ENCODE measurements around the gene SLC29A2.
A peak's percentile ranks its signal among the peaks of the same experiment; 100 is the strongest.

SLC29A2 gene

GRCh38 chr11:66409226-66409625 is 37.7 kb upstream of the SLC29A2 start:
- in situ Hi-C loops (cut with MboI; ENCODE audit: low pct_unique_long_range_greater_than_20kb, low sequenced_read_pairs, unreplicated experiment) = loop anchor here (10.0 to 25.0 kb wide), 2 partner anchors 66 to 278 kb away; partner anchors contain the start of gene RBM4B
- DNase-seq (ENCODE audit: low spot score) = no peak
- TF ChIP-seq, protein P1, sequence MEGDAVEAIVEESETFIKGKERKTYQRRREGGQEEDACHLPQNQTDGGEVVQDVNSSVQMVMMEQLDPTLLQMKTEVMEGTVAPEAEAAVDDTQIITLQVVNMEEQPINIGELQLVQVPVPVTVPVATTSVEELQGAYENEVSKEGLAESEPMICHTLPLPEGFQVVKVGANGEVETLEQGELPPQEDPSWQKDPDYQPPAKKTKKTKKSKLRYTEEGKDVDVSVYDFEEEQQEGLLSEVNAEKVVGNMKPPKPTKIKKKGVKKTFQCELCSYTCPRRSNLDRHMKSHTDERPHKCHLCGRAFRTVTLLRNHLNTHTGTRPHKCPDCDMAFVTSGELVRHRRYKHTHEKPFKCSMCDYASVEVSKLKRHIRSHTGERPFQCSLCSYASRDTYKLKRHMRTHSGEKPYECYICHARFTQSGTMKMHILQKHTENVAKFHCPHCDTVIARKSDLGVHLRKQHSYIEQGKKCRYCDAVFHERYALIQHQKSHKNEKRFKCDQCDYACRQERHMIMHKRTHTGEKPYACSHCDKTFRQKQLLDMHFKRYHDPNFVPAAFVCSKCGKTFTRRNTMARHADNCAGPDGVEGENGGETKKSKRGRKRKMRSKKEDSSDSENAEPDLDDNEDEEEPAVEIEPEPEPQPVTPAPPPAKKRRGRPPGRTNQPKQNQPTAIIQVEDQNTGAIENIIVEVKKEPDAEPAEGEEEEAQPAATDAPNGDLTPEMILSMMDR (IDR thresholded peaks at IDR 0.05; ENCODE audit: extremely low read depth, insufficient read depth, missing control alignments) = no peak

DNA sequence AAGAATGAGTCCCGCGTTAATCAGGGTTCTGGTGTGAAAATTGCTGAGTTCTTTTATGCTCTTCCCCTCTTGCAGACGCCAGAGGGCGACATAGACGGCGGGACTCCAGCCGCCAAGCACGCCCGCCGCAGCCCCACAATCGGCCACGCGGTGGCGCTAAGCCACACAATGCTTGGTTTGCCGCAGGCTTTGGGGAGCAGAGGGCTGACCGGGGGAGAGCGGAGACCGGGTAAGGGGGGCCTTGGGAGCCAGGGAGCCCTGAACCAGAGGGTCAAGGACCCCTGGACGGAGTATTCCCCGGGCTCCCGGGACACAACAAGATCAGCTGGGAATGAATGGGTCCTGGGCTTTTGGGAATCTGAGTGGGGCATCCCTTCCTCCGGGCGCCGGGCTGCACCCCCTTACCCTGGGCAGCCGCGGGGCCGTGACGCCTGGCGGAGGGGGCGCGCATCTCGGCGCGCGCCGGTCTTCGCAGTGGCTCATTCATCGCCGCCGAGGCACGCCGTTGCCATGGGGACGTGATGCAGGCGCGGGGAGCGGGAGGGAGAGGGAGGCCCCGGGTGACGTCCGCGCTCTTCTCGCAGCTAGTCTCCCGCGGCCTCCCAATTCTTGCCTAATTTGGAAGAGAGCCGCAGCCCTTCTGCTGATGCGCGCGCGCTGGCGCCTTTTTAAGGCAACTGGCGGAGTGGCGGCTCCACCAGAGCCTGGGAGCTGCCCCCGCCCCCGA is 37.1 kb upstream of the SLC29A2 start:
- TF ChIP-seq, protein P1 (IDR thresholded peaks at IDR 0.05; ENCODE audit: extremely low read depth, insufficient read depth, missing control alignments) = peak; percentile 100
- DNase-seq (ENCODE audit: low spot score) = peak; percentile 97
- in situ Hi-C loops (cut with MboI; ENCODE audit: low pct_unique_long_range_greater_than_20kb, low sequenced_read_pairs, unreplicated experiment) = loop anchor here (10.0 to 25.0 kb wide), 2 partner anchors 66 to 279 kb away; partner anchors contain the start of gene RBM4B

DNA sequence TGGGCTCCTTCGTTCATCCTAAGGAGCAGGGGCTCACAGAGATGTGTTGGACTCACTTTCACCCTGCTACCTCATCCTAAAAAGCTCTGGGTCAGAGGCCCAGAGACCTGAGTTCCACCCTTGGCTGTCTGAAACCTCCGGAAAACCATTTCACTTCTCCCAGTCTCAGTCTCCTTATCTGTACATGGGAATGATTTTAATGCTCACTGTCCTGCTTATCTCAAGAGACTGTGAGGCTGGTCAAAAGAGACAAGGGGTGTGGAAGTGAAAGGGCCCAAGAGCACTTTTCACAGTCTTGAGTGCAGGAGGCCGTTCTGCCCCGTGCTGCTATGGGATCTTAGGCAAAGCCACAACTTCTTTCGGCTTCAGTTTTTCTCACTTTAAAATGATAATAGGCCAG is 36.1 kb upstream of the SLC29A2 start:
- no peak for DNase-seq (ENCODE audit: low spot score)
- TF ChIP-seq, protein P1 (IDR thresholded peaks at IDR 0.05; ENCODE audit: extremely low read depth, insufficient read depth, missing control alignments) = no peak
- in situ Hi-C loops (cut with MboI; ENCODE audit: low pct_unique_long_range_greater_than_20kb, low sequenced_read_pairs, unreplicated experiment) = loop anchor here (10.0 to 25.0 kb wide), 2 partner anchors 67 to 280 kb away; partner anchors contain the start of gene RBM4B

DNA sequence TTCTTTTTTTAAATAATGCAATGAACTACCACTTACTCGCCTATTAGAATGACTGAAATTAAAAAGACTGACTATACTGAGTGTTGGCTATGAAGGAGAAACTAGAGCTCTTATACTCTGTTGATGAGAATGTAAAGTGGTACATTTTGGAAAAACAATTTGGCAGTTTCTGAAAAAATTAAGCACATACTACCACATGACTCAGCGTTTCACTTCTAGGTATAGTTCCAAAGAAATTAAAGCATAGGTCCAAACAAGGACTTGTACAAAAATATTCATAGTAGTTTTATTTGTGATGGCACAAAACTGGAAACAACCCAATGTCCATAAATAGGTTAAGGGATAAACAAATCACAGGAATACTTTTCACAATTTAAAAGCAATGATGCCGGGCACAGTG is 22.4 kb upstream of the SLC29A2 start:
- in situ Hi-C loops (cut with MboI; ENCODE audit: low pct_unique_long_range_greater_than_20kb, low sequenced_read_pairs, unreplicated experiment) = no loop called here
- no peak for DNase-seq (ENCODE audit: low spot score)
- TF ChIP-seq, protein P1 (IDR thresholded peaks at IDR 0.05; ENCODE audit: extremely low read depth, insufficient read depth, missing control alignments) = no peak

DNA sequence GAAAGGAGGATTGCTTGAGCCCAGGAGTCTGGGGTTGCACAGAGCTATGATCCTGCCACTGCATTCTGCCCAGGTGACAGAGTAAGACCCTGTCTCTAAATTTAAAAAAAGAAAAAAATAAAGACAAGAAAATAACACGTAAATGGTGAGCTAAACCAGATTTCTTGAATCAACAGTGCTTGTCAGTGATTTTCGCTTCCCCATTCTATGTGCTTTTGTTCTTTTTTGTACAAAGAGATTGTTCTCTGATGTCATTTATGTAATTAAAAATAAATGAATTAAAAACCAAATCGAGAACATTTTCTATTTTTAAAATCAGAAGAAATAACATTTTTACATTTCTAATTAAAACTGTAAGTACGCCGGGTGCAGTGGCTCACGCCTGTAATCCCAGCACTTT is 19.8 kb upstream of the SLC29A2 start:
- in situ Hi-C loops (cut with MboI; ENCODE audit: low pct_unique_long_range_greater_than_20kb, low sequenced_read_pairs, unreplicated experiment) = no loop called here
- DNase-seq (ENCODE audit: low spot score) = peak; percentile 20
- TF ChIP-seq, protein P1 (IDR thresholded peaks at IDR 0.05; ENCODE audit: extremely low read depth, insufficient read depth, missing control alignments) = no peak

GRCh38 chr11:66388780-66389386 is 17.3 kb upstream of the SLC29A2 start:
- peak; percentile 59 for DNase-seq (ENCODE audit: low spot score)
- TF ChIP-seq, protein P1 (IDR thresholded peaks at IDR 0.05; ENCODE audit: extremely low read depth, insufficient read depth, missing control alignments) = peak; percentile 78
- in situ Hi-C loops (cut with MboI; ENCODE audit: low pct_unique_long_range_greater_than_20kb, low sequenced_read_pairs, unreplicated experiment) = no loop called here
